Right ventricle myocardium inferior (tissue), 1 donor: Measurements from ENCODE around the gene COX8C. TPM values are rescaled to one million over a fixed set of nuclear protein-coding genes. Genes with fewer than 3 reads are reported as not detected.
A peak's percentile ranks its signal among the peaks of the same experiment; 100 is the strongest.

Experiments
- ATAC-seq: fragments of 200-7000 bp; cut with Tn5 transposase; one replicate; pipeline ENCODE4 v1.9.1; 2020; ENCODE audit warnings: mild to moderate bottlenecking, moderate library complexity
- DNase-seq: peaks from one replicate; pipeline ENCODE4 v3.0.0; 2021; ENCODE audit errors: missing footprints
- intact Hi-C: fragments of 100-400 bp; cut with DNase I; formaldehyde crosslinking; loops from one replicate; pipeline ENCODE4 v1.11.0; 2022
- long read RNA-seq: library from polyadenylated mRNA; unstranded; transcript quantifications from one replicate; pipeline ENCODE4 v2.0.0, GENCODE V29; 2021
- total RNA-seq: library from RNA; stranded (reverse); fragmentation: NEBNext Ultra II Directional; extraction: Animal tissue kit (Norgen Biotek cat#: 25700); gene quantifications from one replicate; pipeline ENCODE4 v1.2.1, GENCODE V29; 2021
- donor health status: DM: no; HTN: yes; CAD: no; lungs with severe emphysema.

Gene COX8C
- 0.51 TPM for total RNA-seq
- long read RNA-seq, result 0 reads

- peak; percentile 66 for DNase-seq
- no peak for ATAC-seq
Measured at GRCh38 chr14:93346926-93347721, at the start of gene COX8C. Gene COX8C (plus strand): TSS chr14:93347182. CDS start chr14:93347269, 87 bp downstream.

DNA sequence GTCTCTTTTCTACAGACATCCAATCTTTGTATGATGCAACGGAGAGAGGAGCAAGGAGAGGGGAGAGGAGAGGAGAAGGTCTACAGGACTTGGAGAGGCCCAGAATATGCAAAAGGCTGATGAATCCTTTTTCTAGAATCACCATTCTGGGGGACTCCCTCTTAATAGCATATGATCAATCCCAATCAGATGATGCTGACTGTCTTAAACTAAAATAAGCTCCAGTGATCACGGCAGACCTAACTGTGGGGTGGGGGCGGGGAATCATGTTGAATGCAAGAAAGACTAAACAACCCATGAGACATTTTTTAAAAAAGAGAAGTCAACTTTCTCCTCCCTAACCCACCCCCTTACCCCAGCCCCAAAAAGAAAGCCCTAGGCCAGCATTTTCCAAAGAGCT is 47.6 kb upstream of the COX8C start:
- intact Hi-C loops, result no loop called here
- ATAC-seq, result no peak

More at GRCh38 chr14:93346926-93347721, at the start of gene COX8C:
- intact Hi-C loops, result no loop called here

GRCh38 chr14:93299866-93300265 is 47.1 kb upstream of the COX8C start:
- no peak for ATAC-seq
- intact Hi-C loops, result no loop called here
- DNase-seq, result no peak

More for the DNA sequence above, 47.6 kb upstream of the COX8C start:
- no peak for DNase-seq

DNA sequence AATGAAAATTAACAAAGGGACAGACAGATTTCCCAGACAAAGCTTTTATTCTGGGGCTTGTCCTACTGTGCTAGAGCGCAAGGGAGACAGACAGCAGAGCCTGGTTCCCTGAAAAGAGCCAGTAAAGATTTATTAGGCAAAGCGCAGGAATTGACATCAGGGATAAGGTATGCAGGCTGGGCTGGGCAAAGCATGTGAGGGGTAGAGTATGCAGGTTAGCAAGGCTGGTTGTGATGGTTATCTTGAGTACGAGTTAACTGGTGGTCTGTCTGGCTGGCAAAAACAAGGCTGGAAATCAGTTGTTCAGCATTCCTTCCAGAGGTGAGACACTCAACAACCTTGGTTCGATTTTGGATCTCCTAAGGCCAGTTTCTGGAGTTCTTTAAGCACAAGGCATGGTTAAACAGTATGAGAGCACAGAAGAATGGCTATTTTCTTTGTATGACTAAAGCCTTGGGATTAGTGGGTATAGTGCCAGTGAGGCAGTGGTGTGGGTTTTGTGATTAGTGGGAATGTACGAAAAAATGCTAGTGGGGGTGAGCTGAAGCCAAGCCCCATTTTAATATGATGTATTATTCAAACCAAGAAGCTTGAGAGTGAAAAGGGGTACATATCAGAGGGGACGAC is 45.0 kb upstream of the COX8C start:
- intact Hi-C loops, result no loop called here
- DNase-seq (no peak), ATAC-seq (no peak)

DNA sequence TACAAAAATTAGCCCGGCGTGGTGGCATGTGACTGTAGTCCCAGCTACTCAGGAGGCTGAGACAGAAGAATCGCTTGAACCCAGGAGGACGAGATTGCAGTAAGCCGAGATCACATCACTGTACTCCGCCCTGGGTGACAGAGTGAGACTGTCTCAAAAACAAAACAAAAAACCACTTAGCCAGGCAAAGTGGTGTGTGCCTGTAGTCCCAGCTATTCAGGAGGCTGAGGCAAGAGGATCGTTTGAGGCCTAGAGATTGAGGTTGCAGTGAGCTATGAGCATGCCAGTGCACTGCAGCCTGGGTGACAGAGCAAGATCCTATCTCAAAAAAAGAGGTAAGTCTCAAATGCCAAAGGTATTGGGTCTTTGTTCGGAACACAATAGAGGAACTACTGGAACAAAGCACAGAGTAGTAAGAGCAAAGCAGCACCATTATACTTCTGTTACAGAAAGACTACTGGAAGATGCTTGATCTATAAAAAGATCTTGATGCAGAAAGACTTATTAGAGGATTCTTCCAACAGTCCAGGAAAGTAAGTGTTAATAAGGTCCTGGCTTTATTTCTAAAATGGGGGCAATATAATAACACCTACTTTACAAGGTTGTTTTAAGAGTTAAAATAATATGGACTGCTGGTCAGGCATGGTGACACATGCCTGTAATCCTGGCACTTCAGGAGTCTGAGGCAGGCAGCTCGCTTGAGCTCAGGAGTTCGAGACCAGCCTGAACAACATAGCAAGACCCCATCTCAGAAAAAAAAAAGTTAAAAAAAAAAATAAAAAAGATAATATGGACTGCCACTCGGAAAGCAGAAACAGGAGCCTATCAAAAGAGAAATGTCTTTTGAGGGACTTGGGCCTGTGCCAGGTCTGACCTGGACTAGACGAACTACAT is 44.0 kb upstream of the COX8C start:
- DNase-seq (no peak), ATAC-seq (no peak)
- intact Hi-C loops, result no loop called here

DNA sequence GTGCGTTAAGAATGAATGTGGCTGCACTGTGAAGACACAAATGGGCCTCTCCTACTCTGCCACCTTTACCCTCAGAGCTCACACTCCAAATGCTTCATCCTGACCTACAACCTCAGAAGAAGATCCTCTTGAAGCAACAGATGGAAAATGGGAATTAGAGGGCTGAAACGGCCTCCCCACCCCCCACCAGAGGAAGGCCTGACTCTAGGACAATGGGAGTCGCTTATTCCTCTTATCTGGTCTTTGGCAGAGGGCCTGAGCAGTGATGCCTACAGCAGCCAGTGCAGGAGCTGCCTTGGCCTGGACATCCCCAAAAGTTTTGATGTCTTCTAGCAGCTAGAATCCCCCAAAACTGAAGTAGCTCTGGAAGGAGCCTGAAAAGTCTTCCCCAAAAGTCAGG is 43.3 kb upstream of the COX8C start:
- ATAC-seq, result peak; percentile 73
- intact Hi-C loops, result no loop called here
- DNase-seq, result no peak

GRCh38 chr14:93304771-93305170 is 42.2 kb upstream of the COX8C start:
- intact Hi-C loops, result no loop called here
- ATAC-seq (no peak), DNase-seq (no peak)

DNA sequence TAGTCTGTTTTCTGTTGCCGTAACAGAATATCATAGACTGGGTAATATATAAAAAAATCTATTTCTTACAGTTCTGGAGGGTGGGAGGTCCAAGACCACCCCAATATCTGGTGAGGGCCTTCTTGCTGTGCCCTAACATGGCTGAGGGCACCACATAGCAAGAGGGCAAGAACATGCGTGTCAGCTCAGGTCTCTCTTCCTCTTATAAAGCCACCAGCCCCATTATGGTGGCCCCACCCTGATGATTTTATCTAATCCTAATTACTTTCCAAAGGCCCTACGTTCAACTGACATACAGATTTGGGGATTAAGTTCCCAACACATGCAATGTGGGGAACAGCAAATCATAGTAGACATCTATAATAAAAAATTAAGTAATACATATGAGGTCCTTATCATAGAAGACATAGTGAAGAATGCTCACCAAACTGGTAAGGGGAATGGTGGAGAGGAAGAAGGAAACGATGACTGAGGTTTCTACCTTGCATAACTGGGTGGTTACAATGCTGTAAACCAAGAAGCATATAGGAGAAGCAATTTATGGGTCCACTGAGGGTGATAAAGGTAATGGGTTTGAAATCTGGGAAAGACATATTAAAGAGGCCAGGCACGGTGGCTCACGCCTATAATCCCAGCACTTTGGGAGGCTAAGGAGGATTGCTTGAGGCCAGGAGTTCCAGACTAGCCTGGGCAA is 41.1 kb upstream of the COX8C start:
- no peak for DNase-seq
- intact Hi-C loops, result no loop called here
- no peak for ATAC-seq

- intact Hi-C loops, result no loop called here
- no peak for ATAC-seq
- no peak for DNase-seq
Measured at GRCh38 chr14:93306812-93307211, 40.2 kb upstream of the COX8C start.

- DNase-seq (no peak), ATAC-seq (no peak)
- intact Hi-C loops, result no loop called here
Measured at GRCh38 chr14:93308686-93309345, 38.2 kb upstream of the COX8C start.

GRCh38 chr14:93309427-93309966 is 37.5 kb upstream of the COX8C start:
- no peak for DNase-seq
- ATAC-seq, result no peak
- intact Hi-C loops, result no loop called here

DNA sequence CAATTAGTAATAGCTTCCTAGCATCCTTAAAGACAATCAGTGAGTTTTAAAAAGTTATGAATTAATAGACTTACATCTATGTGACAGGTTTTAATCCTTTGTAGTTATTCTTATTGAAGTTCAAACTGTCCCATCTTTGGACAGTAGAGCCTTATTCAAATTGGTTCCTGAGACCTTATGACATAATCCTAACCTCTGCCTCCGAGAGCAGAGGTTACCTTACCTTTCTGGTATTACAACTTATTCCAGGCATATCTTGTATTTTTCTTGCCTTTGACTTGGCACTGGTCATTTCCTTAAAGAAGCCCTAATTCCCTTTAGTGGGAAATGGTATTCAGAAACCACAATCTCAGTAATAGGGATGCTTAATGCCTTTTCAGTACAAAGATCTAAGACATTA is 35.9 kb upstream of the COX8C start:
- DNase-seq, result no peak
- no peak for ATAC-seq
- intact Hi-C loops, result no loop called here

- no peak for ATAC-seq
- intact Hi-C loops, result no loop called here
- no peak for DNase-seq
Measured at GRCh38 chr14:93315575-93315974, 31.4 kb upstream of the COX8C start.

GRCh38 chr14:93316716-93317115 is 30.3 kb upstream of the COX8C start:
- DNase-seq (no peak), ATAC-seq (no peak)
- intact Hi-C loops, result no loop called here

GRCh38 chr14:93317210-93317874 is 29.6 kb upstream of the COX8C start:
- ATAC-seq (no peak), DNase-seq (no peak)
- intact Hi-C loops, result no loop called here

- no peak for DNase-seq
- intact Hi-C loops, result no loop called here
- no peak for ATAC-seq
Measured at GRCh38 chr14:93317875-93318807, 28.8 kb upstream of the COX8C start.

DNA sequence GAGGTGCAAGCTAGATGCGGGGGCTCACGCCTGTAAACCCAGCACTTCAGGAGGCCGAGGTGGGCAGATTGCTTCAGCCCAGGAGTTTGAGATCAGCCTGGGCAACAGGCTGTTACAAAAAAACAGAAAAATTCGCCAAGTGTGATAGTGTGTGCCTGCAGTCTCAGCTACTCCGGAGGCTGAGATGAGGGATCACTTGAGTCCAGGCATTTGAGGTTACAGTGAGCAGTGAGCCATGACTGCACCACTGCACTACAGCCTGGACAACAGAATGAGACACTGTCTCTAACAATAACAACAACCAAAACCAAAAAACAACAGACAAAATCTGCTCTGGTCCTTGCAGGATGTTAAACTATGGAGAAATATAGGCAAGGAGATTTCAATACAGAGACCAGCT is 28.1 kb upstream of the COX8C start:
- intact Hi-C loops, result no loop called here
- no peak for ATAC-seq

More for the DNA sequence above, 28.1 kb upstream of the COX8C start:
- no peak for DNase-seq
